Peyer's patch (tissue), 4 donors: ENCODE results near the gene SLC25A17. TPM values are rescaled to one million over a fixed set of nuclear protein-coding genes. Genes with fewer than 3 reads are reported as not detected.
"Not testable (repeated sequence)": the region's sequence is repeated elsewhere in the genome, so short reads cannot be mapped to it uniquely, and the experiment has no call there.

Experiments
- DNase-seq, 3 donors: peaks; one replicate each; pipeline ENCODE4 v3.0.0-alpha.2; 2017 to 2019
- H3K27ac ChIP-seq, 4 donors: fragments of 200-600 bp; sonication (generic); one replicate each; pipeline ENCODE4 v1.5.1; 2016 to 2019
- H3K27me3 ChIP-seq, 2 donors: fragments of 200-600 bp; sonication (generic); one replicate each; pipeline ENCODE4 v1.5.1; 2019
- H3K36me3 ChIP-seq, 3 donors: fragments of 200-600 bp; sonication (generic); one replicate each; pipeline ENCODE4 v1.5.1; 2016 to 2019
- H3K4me1 ChIP-seq, 4 donors: fragments of 200-600 bp; sonication (generic); one replicate each; pipeline ENCODE4 v1.5.1; 2016 to 2019
- H3K4me3 ChIP-seq, 4 donors: fragments of 200-600 bp; sonication (generic); 1 replicate in 3 of 4; 2 replicates in 1 of 4; pipeline ENCODE4 v1.5.1; 2016 to 2019; ENCODE audit warnings: mild to moderate bottlenecking in 1 of 4
- H3K9me3 ChIP-seq, 4 donors: fragments of 200-600 bp; sonication (generic); one replicate each; pipeline ENCODE4 v1.5.1; 2016 to 2019; ENCODE audit warnings: mild to moderate bottlenecking in 1 of 4
- POLR2A ChIP-seq, 2 donors: fragments of 450-650 bp; IDR thresholded peaks; one replicate each; pipeline ENCODE4 v1.5.1; 2017; ENCODE audit warnings: antibody characterized with exemption in 2 of 2, mild to moderate bottlenecking in 2 of 2, moderate library complexity in 2 of 2
- total RNA-seq, 4 donors: library from RNA; depleted of rRNA; stranded (reverse); fragments of >200 nt; gene quantifications; one replicate each; pipeline ENCODE4 v1.1.0, GENCODE V29; 2016
- TF ChIP-seq, protein P1 (sequence below), 6 experiments: fragments of 450-650 bp in 4 of 6; fragments of 200-600 bp in 2 of 6; sonication (generic) in 1 of 6; IDR thresholded peaks; one replicate each; pipeline ENCODE4 v1.5.1; 2017 to 2019; ENCODE audit warnings: antibody characterized with exemption in 6 of 6, mild to moderate bottlenecking in 3 of 6, moderate library complexity in 1 of 6

The SLC25A17 gene
- total RNA-seq, 4 donors from 2014 or later = 9.8 to 19.2 (median 13.9) TPM

DNA sequence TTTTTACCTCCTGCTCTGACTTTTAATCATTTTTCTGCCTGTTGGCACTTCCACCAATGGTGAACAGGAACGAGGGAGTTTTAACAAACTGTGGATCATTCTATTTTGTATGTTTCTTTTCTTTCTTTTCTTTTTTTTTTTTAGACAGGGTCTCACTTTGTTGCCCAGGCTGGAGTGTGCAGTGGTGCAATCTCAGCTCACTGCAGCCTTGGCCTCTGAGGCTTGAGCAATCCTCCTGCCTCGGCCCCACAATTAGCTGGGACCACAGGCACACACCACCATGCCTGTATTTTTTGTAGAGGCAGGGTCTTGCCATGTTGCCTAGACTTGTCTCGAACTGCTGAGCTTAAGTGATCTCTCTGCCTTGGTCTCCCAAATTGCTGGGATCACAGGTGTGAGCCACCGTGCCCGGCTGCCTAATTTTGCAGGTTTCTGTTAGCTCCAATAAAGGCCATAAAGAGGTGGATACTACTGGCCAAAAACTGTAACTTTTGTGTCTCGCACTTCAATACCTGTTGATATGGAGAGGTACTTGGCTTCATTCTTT is 59.8 kb downstream of the SLC25A17 start:
- TF ChIP-seq, protein P1, sequence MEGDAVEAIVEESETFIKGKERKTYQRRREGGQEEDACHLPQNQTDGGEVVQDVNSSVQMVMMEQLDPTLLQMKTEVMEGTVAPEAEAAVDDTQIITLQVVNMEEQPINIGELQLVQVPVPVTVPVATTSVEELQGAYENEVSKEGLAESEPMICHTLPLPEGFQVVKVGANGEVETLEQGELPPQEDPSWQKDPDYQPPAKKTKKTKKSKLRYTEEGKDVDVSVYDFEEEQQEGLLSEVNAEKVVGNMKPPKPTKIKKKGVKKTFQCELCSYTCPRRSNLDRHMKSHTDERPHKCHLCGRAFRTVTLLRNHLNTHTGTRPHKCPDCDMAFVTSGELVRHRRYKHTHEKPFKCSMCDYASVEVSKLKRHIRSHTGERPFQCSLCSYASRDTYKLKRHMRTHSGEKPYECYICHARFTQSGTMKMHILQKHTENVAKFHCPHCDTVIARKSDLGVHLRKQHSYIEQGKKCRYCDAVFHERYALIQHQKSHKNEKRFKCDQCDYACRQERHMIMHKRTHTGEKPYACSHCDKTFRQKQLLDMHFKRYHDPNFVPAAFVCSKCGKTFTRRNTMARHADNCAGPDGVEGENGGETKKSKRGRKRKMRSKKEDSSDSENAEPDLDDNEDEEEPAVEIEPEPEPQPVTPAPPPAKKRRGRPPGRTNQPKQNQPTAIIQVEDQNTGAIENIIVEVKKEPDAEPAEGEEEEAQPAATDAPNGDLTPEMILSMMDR (IDR thresholded peaks at IDR 0.05) = no peak
- no peak for TF ChIP-seq POLR2A (IDR thresholded peaks at IDR 0.05)
- no peak overlapping the region for H3K4me3 ChIP-seq
- no peak overlapping the region for H3K27ac ChIP-seq
- no peak for DNase-seq
- H3K4me1 ChIP-seq = no peaks in the 10 kb centered on the region
- no peaks in the 10 kb centered on the region for H3K9me3 ChIP-seq
- H3K27me3 ChIP-seq = no peaks in the 10 kb centered on the region
- H3K36me3 ChIP-seq = no peaks in the 10 kb centered on the region

DNA sequence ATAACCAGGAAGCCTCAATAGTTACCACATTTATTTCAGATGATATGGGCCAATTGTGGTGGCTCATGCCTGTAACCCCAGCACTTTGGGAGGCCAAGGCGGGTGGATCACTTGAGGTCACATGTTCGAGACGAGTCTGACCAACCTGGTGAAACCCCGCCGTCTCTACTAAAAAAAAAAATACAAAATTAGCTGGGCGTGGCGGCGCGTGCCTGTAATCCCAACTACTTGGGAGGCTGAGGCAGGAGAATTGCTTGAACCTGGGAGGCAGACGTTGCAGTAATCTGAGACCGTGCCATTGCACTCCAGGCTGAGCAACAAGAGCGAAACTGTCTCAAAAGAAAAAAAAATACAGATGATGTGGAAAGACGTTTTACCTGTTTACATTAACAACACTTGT is 60.3 kb downstream of the SLC25A17 start:
- not testable (repeated sequence) for H3K4me1 ChIP-seq, H3K27ac ChIP-seq, DNase-seq, H3K9me3 ChIP-seq, H3K27me3 ChIP-seq, H3K36me3 ChIP-seq, H3K4me3 ChIP-seq

DNA sequence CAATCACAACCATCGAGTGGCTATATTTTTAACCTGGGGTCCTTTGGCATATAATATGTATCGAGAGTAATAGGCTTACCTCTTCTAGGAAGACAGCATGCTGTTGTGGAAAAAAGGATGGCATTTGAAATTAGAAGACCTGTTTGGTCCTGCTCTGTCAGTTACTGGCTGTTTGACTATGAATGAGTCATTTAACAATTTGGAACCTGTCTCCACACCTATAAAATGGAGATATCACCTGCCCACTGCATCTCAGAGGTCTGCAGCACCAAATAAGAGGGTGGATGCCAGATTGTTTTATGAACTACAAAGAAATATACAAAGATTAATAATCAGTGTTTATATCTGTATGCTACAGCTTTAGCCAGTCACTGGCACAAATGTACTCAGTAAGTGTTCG is 60.8 kb downstream of the SLC25A17 start:
- no peak overlapping the region for H3K27ac ChIP-seq

DNA sequence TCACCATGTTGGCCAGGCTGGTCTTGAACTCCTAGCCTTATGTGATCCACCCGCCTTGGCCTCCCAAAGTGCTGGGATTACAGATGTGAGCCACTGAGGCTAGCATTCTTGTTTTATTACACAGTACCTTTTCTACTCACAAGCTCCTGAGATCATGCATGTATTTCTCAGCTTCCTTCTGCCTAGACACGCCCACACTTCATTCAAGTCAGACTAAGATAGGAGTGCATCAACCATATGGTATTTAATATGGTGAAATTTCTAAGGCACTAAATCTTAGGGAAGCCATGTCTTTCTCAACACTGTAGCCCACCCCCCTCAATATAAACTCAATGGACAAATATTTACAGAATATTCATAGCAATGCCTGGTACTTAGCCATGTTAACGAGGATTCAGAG is 62.1 kb downstream of the SLC25A17 start:
- Histone ChIP-seq H3K27ac (no peak overlapping the region), H3K27me3 (no peaks in the 10 kb centered on the region), H3K36me3 (no peaks in the 10 kb centered on the region), H3K9me3 (no peaks in the 10 kb centered on the region), H3K4me3 (no peak overlapping the region), H3K4me1 (no peaks in the 10 kb centered on the region)
- TF ChIP-seq, protein P1 (IDR thresholded peaks at IDR 0.05) = no peak
- no peak for TF ChIP-seq POLR2A (IDR thresholded peaks at IDR 0.05)
- no peak for DNase-seq

More for the DNA sequence above, 60.8 kb downstream of the SLC25A17 start:
- TF ChIP-seq, protein P1 (IDR thresholded peaks at IDR 0.05) = no peak
- no peak for TF ChIP-seq POLR2A (IDR thresholded peaks at IDR 0.05)
- Histone ChIP-seq H3K9me3 (no peaks in the 10 kb centered on the region), H3K4me1 (no peaks in the 10 kb centered on the region), H3K27me3 (no peaks in the 10 kb centered on the region), H3K36me3 (no peaks in the 10 kb centered on the region), H3K4me3 (no peak overlapping the region)
- no peak for DNase-seq

DNA sequence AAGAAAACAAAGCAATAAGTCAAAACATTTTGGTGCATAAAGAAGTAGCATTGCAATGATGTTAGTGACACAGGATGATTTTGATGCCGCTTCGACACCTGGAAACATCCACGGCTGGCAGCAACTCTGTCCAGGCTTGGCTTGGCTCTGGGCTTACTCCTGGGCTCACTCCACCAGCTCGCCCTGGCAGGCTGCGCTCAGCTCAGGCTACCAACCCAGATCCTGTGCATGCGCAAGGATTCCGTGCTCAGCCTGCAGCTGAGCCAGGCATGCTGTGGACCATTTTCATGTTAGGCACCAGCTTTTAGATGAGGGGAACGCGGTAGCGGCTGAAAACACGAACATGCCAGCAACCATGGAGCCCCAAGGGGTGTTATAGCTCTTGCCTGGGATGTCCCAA is 66.0 kb downstream of the SLC25A17 start:
- TF ChIP-seq, protein P1 (IDR thresholded peaks at IDR 0.05) = no peak
- TF ChIP-seq POLR2A (IDR thresholded peaks at IDR 0.05) = no peak
- no peak for DNase-seq
- H3K27me3 ChIP-seq = no peaks in the 10 kb centered on the region

DNA sequence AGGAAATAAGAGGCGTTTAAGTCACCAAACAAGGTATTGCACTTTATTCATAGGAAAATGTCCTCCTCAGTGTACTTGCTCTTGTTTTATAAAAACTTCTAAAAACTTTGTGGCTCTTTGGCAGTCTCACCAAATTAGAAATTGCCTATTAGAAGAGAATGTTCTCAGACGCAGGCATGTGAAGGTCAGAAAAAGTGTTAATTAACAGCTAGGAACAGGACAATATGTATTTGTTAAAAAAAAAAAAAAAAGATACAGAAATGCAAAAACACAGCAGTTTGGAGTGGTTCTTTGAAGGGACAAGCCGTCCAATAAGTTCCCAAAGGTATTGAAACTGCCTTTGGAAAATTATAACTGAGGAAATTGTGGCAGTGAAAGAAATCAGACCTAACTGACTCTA is 67.9 kb downstream of the SLC25A17 start:
- Histone ChIP-seq H3K4me3 (no peak overlapping the region), H3K4me1 (no peaks in the 10 kb centered on the region), H3K9me3 (no peaks in the 10 kb centered on the region), H3K36me3 (no peaks in the 10 kb centered on the region), H3K27me3 (no peaks in the 10 kb centered on the region), H3K27ac (no peak overlapping the region)
- DNase-seq = no peak
- TF ChIP-seq, protein P1 (IDR thresholded peaks at IDR 0.05) = no peak
- no peak for TF ChIP-seq POLR2A (IDR thresholded peaks at IDR 0.05)

More for the DNA sequence above, 66.0 kb downstream of the SLC25A17 start:
- no peaks in the 10 kb centered on the region for H3K9me3 ChIP-seq
- H3K36me3 ChIP-seq = no peaks in the 10 kb centered on the region
- H3K4me1 ChIP-seq = no peaks in the 10 kb centered on the region
- H3K27ac ChIP-seq = no peak overlapping the region
- no peak overlapping the region for H3K4me3 ChIP-seq
